Naive thymus-derived CD4-positive, alpha-beta T cell (primary cell): Measurements from ENCODE around the gene ATP2A3. TPM values are rescaled to one million over a fixed set of nuclear protein-coding genes. Genes with fewer than 3 reads are reported as not detected.

Experiments used
- ATAC-seq: fragments of 150-1000 bp; cut with Tn5 transposase; 2 replicates; pipeline ENCODE4 v1.10.0; 2021; ENCODE audit warnings: mild to moderate bottlenecking, moderate library complexity
- CTCF ChIA-PET: fragments of 350-600 bp; sonication (Branson Sonifier 250); formaldehyde crosslinking; loops from one replicate; lab custom pipeline; 2021; ENCODE audit warnings: antibody characterized with exemption; lab: Charles Lee
- POLR2A ChIA-PET: fragments of 350-600 bp; sonication (Branson Sonifier 250); formaldehyde crosslinking; loops from one replicate; lab custom pipeline; 2021; ENCODE audit warnings: antibody characterized with exemption, inconsistent platforms; lab: Charles Lee
- DNase-seq, 9 donors: peaks; one replicate each; pipeline versions ENCODE4 v3.0.0 to v3.0.0-alpha.2; 2020 to 2022; ENCODE audit warnings: mixed read lengths in 1 of 9
- H3K27ac ChIP-seq: one replicate; pipeline ENCODE4 v1.7.0; 2013; ENCODE audit warnings: mild to moderate bottlenecking, low read depth, low read length, moderate library complexity
- H3K27me3 ChIP-seq, 2 donors: one replicate each; pipeline ENCODE4 v1.7.0; 2013; ENCODE audit warnings: low read length in 2 of 2, mild to moderate bottlenecking in 2 of 2, moderate library complexity in 2 of 2; ENCODE audit not compliant: control insufficient read depth in 2 of 2, insufficient read depth in 2 of 2
- H3K36me3 ChIP-seq, 3 experiments: 1 replicate in 2 of 3; 2 replicates in 1 of 3; pipeline ENCODE4 v1.7.0; 2013; ENCODE audit warnings: low read length in 3 of 3, mild to moderate bottlenecking in 3 of 3, moderate library complexity in 1 of 3; ENCODE audit not compliant: insufficient read depth in 3 of 3, control insufficient read depth in 2 of 3
- H3K4me1 ChIP-seq, 2 donors: one replicate each; pipeline ENCODE4 v1.7.0; 2013; ENCODE audit warnings: low read length in 2 of 2, mild to moderate bottlenecking in 2 of 2, moderate library complexity in 1 of 2; ENCODE audit not compliant: control insufficient read depth in 2 of 2, insufficient read depth in 2 of 2
- H3K4me3 ChIP-seq: 2 replicates; pipeline ENCODE4 v1.7.0; 2013; ENCODE audit warnings: mild to moderate bottlenecking, low read length
- H3K9me3 ChIP-seq, 3 experiments: 1 replicate in 2 of 3; 2 replicates in 1 of 3; pipeline ENCODE4 v1.7.0; 2013; ENCODE audit warnings: low read length in 3 of 3; ENCODE audit not compliant: control insufficient read depth in 2 of 3
- H3K27ac Mint-ChIP-seq, 9 donors: one replicate each; pipeline ENCODE4 v1.8.0; 2020 to 2022; ENCODE audit warnings: mixed read lengths in 9 of 9, mild to moderate bottlenecking in 8 of 9, moderate library complexity in 5 of 9, inconsistent platforms in 2 of 9
- H3K27me3 Mint-ChIP-seq, 5 donors: one replicate each; pipeline ENCODE4 v1.8.0; 2021 to 2022; ENCODE audit warnings: mixed read lengths in 5 of 5, mild to moderate bottlenecking in 1 of 5
- H3K36me3 Mint-ChIP-seq, 5 donors: one replicate each; pipeline ENCODE4 v1.8.0; 2020 to 2022; ENCODE audit warnings: mixed read lengths in 5 of 5, mild to moderate bottlenecking in 3 of 5, inconsistent platforms in 1 of 5
- H3K4me1 Mint-ChIP-seq, 7 donors: one replicate each; pipeline ENCODE4 v1.8.0; 2020 to 2022; ENCODE audit warnings: mixed read lengths in 7 of 7, mild to moderate bottlenecking in 3 of 7, inconsistent platforms in 1 of 7
- H3K4me3 Mint-ChIP-seq, 10 donors: one replicate each; pipeline ENCODE4 v1.8.0; 2020 to 2022; ENCODE audit warnings: mild to moderate bottlenecking in 10 of 10, mixed read lengths in 10 of 10, moderate library complexity in 6 of 10, inconsistent platforms in 2 of 10
- H3K9me3 Mint-ChIP-seq, 11 donors: one replicate each; pipeline ENCODE4 v1.8.0; 2020 to 2022; ENCODE audit warnings: mixed read lengths in 11 of 11, mild to moderate bottlenecking in 4 of 11, inconsistent platforms in 1 of 11, moderate library complexity in 1 of 11
- intact Hi-C, 2 donors: fragments of 100-400 bp; cut with micrococcal nuclease; formaldehyde crosslinking; loops; one replicate each; pipeline ENCODE4 v1.15.1; 2023
- polyA plus RNA-seq, 2 donors: library from polyadenylated mRNA; unstranded; fragments of 300-500 nt; fragmentation: Illumina TruSeq; gene quantifications; one replicate each; pipeline ENCODE4 v1.2.3, GENCODE V29; 2021
- total RNA-seq, 6 experiments: library from RNA in 5 of 6; stranded (reverse) in 5 of 6; gene quantifications; 1 replicate in 5 of 6; 2 replicates in 1 of 6; pipeline ENCODE4 v1.2.3 and lab custom pipeline; 2021 to 2026

Gene ATP2A3
- total and polyA plus RNA-seq, 7 experiments from 2014 or later: 46.6 to 260 (median 157) TPM

- Histone ChIP-seq H3K9me3 (no peaks in the 10 kb centered on the region), H3K4me1 (peaks cover 20 to 39% of the 10 kb centered on the region in 2 donors), H3K4me3 (no peak overlapping the region), H3K27ac (no peak overlapping the region), H3K27me3 (no peaks in the 10 kb centered on the region), H3K36me3 (peaks cover 0 to 4% (median 0%) of the 10 kb centered on the region in 3 experiments)
- Mint-ChIP-seq H3K36me3 (peaks cover 0 to 8% (median 0%) of the 10 kb centered on the region in 5 donors), H3K4me1 (peaks cover 41 to 66% (median 55%) of the 10 kb centered on the region in 7 donors), H3K27me3 (peaks cover 0 to 7% (median 0%) of the 10 kb centered on the region in 5 donors), H3K9me3 (no peaks in the 10 kb centered on the region), H3K4me3 (peak overlapping the region in 1 of 10 donors; percentile 48), H3K27ac (peak overlapping the region in 2 of 9 donors; percentile 32 to 90)
- no peak for ATAC-seq
- intact Hi-C loops: loop anchor here (5.0 kb wide), 2 partner anchors 222 to 478 kb away; partner anchors contain the start of genes EMC6 (in 1 of the 2), TAX1BP3 (in 1 of the 2) and UBE2G1 (in 1 of the 2)
- DNase-seq: no peak
- ChIA-PET POLR2A (no interaction called here), CTCF (no interaction called here)
Observed at GRCh38 chr17:3889325-3890012, 74.8 kb downstream of the ATP2A3 start.

GRCh38 chr17:3888343-3889171, 75.7 kb downstream of the ATP2A3 start:
- Mint-ChIP-seq H3K27me3 (peaks cover 0 to 7% (median 0%) of the 10 kb centered on the region in 5 donors), H3K4me3 (peak overlapping the region in 2 of 10 donors; percentile 34 to 75), H3K9me3 (no peaks in the 10 kb centered on the region), H3K4me1 (peaks cover 35 to 57% (median 48%) of the 10 kb centered on the region in 7 donors), H3K27ac (peak overlapping the region in 7 of 9 donors; percentile 32 to 98 (median 84)), H3K36me3 (peaks cover 0 to 11% (median 0%) of the 10 kb centered on the region in 5 donors)
- peak in 1 of 9 donors; percentile 23 for DNase-seq
- ChIA-PET POLR2A (interaction anchor here (1.3 kb wide), 1 partner anchor 8 kb away, joined by 3 read pairs; no protein-coding TSS in a partner anchor), CTCF (no interaction called here)
- Histone ChIP-seq H3K27ac (peak overlapping the region; percentile 24), H3K4me3 (no peak overlapping the region), H3K36me3 (peaks cover 0 to 12% (median 0%) of the 10 kb centered on the region in 3 experiments), H3K4me1 (peaks cover 13 to 32% of the 10 kb centered on the region in 2 donors), H3K27me3 (no peaks in the 10 kb centered on the region), H3K9me3 (no peaks in the 10 kb centered on the region)
- no peak for ATAC-seq
- intact Hi-C loops: no loop called here

- peaks cover 10 to 30% of the 10 kb centered on the region in 2 donors for H3K4me1 ChIP-seq
- Mint-ChIP-seq H3K27ac (peak overlapping the region in 8 of 9 donors; percentile 5 to 98 (median 86)), H3K9me3 (no peaks in the 10 kb centered on the region), H3K4me1 (peaks cover 32 to 53% (median 44%) of the 10 kb centered on the region in 7 donors), H3K36me3 (peaks cover 0 to 17% (median 0%) of the 10 kb centered on the region in 5 donors), H3K27me3 (peaks cover 0 to 7% (median 0%) of the 10 kb centered on the region in 5 donors), H3K4me3 (peak overlapping the region in 9 of 10 donors; percentile 19 to 78 (median 43))
- H3K36me3 ChIP-seq: peaks cover 0 to 19% (median 0%) of the 10 kb centered on the region in 3 experiments
- H3K27me3 ChIP-seq: no peaks in the 10 kb centered on the region
- no peaks in the 10 kb centered on the region for H3K9me3 ChIP-seq
- ATAC-seq: no peak
- no peak overlapping the region for H3K4me3 ChIP-seq
- POLR2A ChIA-PET: interaction anchor here (1.3 kb wide), 1 partner anchor 9 kb away, joined by 3 read pairs; no protein-coding TSS in a partner anchor
- CTCF ChIA-PET: no interaction called here
- H3K27ac ChIP-seq: peak overlapping the region; percentile 50
- DNase-seq: no peak
- intact Hi-C loops: no loop called here
Observed at GRCh38 chr17:3887804-3888203, 76.4 kb downstream of the ATP2A3 start.

- Histone ChIP-seq H3K27ac (peak overlapping the region; percentile 50), H3K4me1 (peaks cover 10 to 30% of the 10 kb centered on the region in 2 donors), H3K36me3 (peaks cover 0 to 22% (median 0%) of the 10 kb centered on the region in 3 experiments), H3K27me3 (no peaks in the 10 kb centered on the region), H3K4me3 (peak overlapping the region; percentile 25), H3K9me3 (no peaks in the 10 kb centered on the region)
- ChIA-PET CTCF (no interaction called here), POLR2A (interaction anchor here (1.3 kb wide), 1 partner anchor 9 kb away, joined by 3 read pairs; no protein-coding TSS in a partner anchor)
- intact Hi-C loops: no loop called here
- DNase-seq: no peak
- peaks cover 0 to 7% (median 0%) of the 10 kb centered on the region in 5 donors for H3K27me3 Mint-ChIP-seq
- H3K4me1 Mint-ChIP-seq: peaks cover 32 to 53% (median 44%) of the 10 kb centered on the region in 7 donors
- peaks cover 0 to 17% (median 0%) of the 10 kb centered on the region in 5 donors for H3K36me3 Mint-ChIP-seq
- H3K4me3 Mint-ChIP-seq: peak overlapping the region; percentile 19 to 81 (median 72)
- no peaks in the 10 kb centered on the region for H3K9me3 Mint-ChIP-seq
- H3K27ac Mint-ChIP-seq: peak overlapping the region; percentile 76 to 98 (median 90)
- ATAC-seq: no peak
Observed at GRCh38 chr17:3887394-3887793, 76.8 kb downstream of the ATP2A3 start.

- DNase-seq (peak in 3 of 9 donors; percentile 15 to 26 (median 17)), ATAC-seq (peak; percentile 76)
- Mint-ChIP-seq H3K4me3 (peak overlapping the region; percentile 19 to 81 (median 72)), H3K4me1 (peaks cover 31 to 49% (median 40%) of the 10 kb centered on the region in 7 donors), H3K36me3 (peaks cover 0 to 17% (median 0%) of the 10 kb centered on the region in 5 donors), H3K9me3 (no peaks in the 10 kb centered on the region), H3K27me3 (peaks cover 0 to 7% (median 0%) of the 10 kb centered on the region in 5 donors), H3K27ac (peak overlapping the region; percentile 76 to 98 (median 90))
- Histone ChIP-seq H3K27ac (peak overlapping the region; percentile 50), H3K36me3 (peaks cover 0 to 22% (median 0%) of the 10 kb centered on the region in 3 experiments), H3K9me3 (no peaks in the 10 kb centered on the region), H3K4me3 (peak overlapping the region; percentile 25), H3K27me3 (no peaks in the 10 kb centered on the region), H3K4me1 (peaks cover 10 to 27% of the 10 kb centered on the region in 2 donors)
- intact Hi-C loops: no loop called here
- POLR2A ChIA-PET: no interaction called here
- CTCF ChIA-PET: no interaction called here
Observed at GRCh38 chr17:3886776-3887175, 77.5 kb downstream of the ATP2A3 start.

- DNase-seq (no peak), ATAC-seq (peak; percentile 28)
- ChIA-PET POLR2A (no interaction called here), CTCF (no interaction called here)
- H3K27me3 Mint-ChIP-seq: no peaks in the 10 kb centered on the region
- peak overlapping the region in 5 of 9 donors; percentile 54 to 98 (median 87) for H3K27ac Mint-ChIP-seq
- Histone ChIP-seq H3K9me3 (no peaks in the 10 kb centered on the region), H3K27ac (no peak overlapping the region), H3K4me3 (no peak overlapping the region), H3K4me1 (peaks cover 10 to 20% of the 10 kb centered on the region in 2 donors), H3K27me3 (no peaks in the 10 kb centered on the region), H3K36me3 (peaks cover 0 to 22% (median 0%) of the 10 kb centered on the region in 3 experiments)
- H3K36me3 Mint-ChIP-seq: peaks cover 0 to 17% (median 0%) of the 10 kb centered on the region in 5 donors
- intact Hi-C loops: no loop called here
- peak overlapping the region in 5 of 10 donors; percentile 51 to 78 (median 74) for H3K4me3 Mint-ChIP-seq
- H3K4me1 Mint-ChIP-seq: peaks cover 23 to 41% (median 32%) of the 10 kb centered on the region in 7 donors
- H3K9me3 Mint-ChIP-seq: no peaks in the 10 kb centered on the region
Observed at GRCh38 chr17:3885970-3886369, 78.3 kb downstream of the ATP2A3 start.
